DMS 273 (cell line): ENCODE results near the gene SLC39A9.
"Not testable (repeated sequence)": the region's sequence is repeated elsewhere in the genome, so short reads cannot be mapped to it uniquely, and the experiment has no call there.

Source experiments
- DNase-seq: peaks from one replicate; lab custom pipeline; 2025; ENCODE audit not compliant: unreplicated experiment; lab: John Stamatoyannopoulos, UW

SLC39A9 gene

GRCh38 chr14:69475194-69475818 is 76.8 kb downstream of the SLC39A9 start:
- DNase-seq: peak; percentile 83

GRCh38 chr14:69476824-69477450 is 78.4 kb downstream of the SLC39A9 start:
- peak; percentile 21 for DNase-seq

- not testable (repeated sequence) for DNase-seq
Measured at GRCh38 chr14:69478055-69478454, 79.6 kb downstream of the SLC39A9 start.

GRCh38 chr14:69479696-69480095 is 81.2 kb downstream of the SLC39A9 start:
- DNase-seq: no peak

- no peak for DNase-seq
Measured at GRCh38 chr14:69480136-69480535, 81.6 kb downstream of the SLC39A9 start.

DNA sequence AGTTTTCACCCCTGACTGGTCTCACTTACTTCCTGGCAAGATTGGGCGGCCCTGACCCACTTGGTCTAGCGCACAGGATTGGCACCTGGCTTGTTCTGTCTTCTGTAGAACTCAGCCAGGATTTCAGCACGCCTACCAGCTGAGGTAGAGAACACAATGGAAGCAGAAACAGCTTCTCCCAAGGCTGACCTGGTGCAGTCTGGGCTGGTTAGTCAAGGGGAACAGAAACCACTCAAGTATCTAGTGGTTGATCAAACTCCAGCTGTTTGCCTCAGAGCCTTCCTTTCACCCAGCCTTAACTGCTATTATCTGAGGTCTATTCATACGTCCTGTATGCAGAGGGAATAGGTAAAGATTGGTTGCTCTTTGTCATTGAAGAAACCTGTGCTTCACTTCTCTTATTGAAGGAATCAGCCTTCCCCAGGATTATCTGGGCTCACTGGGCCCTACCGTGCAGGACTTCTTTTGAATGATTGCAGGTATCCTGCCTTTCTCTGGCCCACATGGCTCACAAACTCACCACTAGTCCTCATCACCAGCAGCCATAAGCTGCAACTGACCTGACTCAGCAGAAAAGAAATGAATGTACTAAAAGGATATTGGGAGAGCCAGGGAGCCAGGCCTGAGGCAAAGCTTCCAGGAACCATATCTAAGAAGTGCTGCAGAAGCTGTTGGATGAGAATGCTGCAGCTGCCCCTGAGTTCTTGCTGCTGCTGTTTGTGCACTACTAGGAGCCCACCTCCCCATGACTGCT is 83.5 kb downstream of the SLC39A9 start:
- peak; percentile 20 for DNase-seq

DNA sequence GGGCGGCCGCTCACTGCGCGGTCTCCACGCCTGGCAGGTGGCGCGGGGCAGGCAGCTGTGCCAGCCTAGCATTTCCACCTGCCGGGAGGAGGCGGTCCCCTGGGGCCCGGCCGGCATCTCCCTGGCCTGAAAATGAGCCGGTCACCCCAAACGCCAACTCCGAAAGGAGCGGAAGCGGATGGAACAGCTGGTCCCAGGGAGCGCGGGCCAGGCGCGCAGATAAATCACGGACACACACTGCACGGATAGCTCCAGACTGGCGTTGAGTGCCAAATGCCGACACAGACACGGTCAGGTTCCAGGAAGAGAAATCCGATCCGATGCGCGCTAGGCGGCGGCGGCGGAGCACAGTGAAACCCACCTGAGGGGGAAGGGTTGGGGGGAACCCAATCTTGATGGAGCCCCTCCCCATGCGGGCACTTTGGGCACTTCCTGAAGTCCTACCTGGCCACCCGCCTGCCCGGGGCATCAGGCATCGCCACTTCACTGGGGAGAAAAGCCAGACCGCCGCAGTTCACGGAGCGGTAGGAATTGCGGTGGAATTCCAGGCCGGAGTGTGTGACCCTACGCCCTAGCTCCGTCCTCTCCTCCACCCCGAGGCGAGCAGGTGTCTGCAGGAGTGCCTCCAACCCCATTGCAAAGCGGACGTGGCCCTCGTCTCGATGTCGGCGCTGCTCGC is 85.4 kb downstream of the SLC39A9 start:
- peak; percentile 72 for DNase-seq

- peak; percentile 49 for DNase-seq
Measured at GRCh38 chr14:69484444-69485314, 86.2 kb downstream of the SLC39A9 start, which contains the start of gene PLEKHD1. PLEKHD1 (plus strand) TSS chr14:69484728; CDS start chr14:69484966, 238 bp downstream.

- DNase-seq: no peak
Measured at GRCh38 chr14:69485315-69485660, 86.8 kb downstream of the SLC39A9 start.

DNA sequence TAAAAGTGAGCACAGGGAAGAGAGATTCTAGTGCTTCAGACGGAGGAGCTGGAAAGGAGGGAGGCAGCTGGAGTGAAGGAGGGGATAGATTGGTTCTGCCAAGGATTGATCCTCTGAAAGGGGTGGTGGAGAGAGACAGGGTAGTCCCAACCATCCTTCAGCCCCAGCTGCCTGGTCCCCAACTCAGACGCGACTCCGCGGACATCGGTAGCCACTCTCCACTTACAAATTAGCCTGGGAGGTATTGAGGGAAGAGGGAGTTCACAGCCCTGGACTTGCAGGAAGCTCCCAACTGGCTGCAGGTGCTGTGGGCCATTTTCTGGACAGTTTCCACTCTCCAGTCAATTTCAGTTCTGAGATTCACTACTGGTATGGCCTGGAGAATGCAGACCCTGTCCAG is 87.2 kb downstream of the SLC39A9 start:
- DNase-seq: no peak

DNA sequence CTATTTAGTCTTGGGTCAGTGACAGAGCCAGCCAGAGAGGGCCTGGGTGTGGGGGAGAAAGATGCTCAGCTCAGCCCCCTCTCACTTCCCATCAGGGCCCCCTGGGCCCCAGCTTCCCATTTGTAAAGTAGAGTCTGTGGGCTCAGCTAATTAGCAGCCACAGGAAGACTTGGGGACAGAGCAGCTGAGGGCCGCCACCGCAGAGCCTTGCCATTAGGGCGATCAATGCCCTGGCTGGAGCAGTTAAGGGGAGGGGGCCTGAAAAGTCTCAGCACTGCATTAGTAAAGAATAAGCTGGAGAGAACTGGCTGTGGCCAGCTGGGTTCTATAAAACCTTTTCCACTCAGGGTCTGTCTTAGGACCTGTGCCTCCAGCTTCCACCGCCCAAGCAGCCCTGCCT is 88.7 kb downstream of the SLC39A9 start:
- DNase-seq: no peak

DNA sequence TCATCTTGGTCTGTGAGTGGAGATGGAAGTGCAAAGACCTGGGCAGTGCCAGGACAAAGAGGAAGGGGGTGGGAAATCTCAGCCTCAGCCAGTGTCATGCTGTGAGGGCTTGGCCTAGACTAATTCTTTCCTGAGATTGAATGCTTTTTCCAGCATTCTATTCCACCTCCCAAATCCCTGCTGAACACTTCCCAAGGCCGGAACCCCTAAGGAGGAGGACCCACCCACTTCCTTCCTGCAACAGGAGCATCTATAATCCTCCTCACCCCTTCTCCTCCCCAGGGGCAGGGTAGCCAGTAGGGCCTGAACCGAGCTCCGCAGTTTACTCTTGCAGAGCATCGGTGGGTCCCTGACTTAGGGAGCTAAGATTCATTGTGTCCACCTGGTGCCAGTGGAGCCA is 89.3 kb downstream of the SLC39A9 start:
- no peak for DNase-seq

DNA sequence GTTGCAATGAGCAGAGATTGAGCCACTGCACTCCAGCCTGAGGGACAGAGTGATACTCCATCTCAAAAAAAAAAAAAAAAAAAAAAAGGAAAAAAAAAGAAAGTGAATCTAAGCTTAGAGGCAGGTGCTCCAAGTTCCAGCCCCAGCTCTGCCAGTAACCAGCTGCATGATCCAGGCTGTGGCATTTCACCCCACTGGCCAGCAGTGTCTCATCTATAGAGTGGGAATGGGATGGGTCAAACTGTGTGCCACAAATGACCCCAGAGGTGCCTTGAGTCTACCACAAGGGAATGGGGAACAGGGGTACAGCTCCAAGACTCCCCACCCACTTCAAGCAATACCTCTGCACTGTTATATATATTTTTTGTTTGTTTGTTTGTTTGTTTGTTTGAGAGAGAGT is 91.0 kb downstream of the SLC39A9 start:
- no peak for DNase-seq

GRCh38 chr14:69490219-69490918 is 91.9 kb downstream of the SLC39A9 start:
- no peak for DNase-seq

DNA sequence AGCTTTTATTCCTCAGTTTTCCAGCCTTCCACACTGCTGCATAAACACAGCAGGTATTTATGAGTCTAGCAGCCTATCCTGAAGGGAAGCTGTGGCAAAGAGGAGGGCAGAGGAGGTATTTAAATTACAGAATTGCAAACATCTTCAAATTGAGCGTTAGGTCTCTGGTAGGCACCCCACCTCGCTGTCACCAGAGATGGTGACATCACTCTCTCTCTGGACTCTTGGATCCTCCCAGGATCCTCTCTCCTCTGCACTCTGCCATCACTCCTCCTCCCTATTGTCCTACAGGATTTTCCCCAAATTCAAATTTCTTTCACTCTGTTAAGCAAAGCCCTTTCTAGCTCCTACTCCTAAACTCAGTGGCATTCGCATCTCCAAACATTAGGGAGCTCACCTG is 92.7 kb downstream of the SLC39A9 start:
- DNase-seq: no peak

- no peak for DNase-seq
Measured at GRCh38 chr14:69493038-69493437, 94.5 kb downstream of the SLC39A9 start.

- peak; percentile 26 for DNase-seq
Measured at GRCh38 chr14:69493791-69494190, 95.3 kb downstream of the SLC39A9 start.

GRCh38 chr14:69495341-69495921 is 96.9 kb downstream of the SLC39A9 start:
- DNase-seq: peak; percentile 48

DNA sequence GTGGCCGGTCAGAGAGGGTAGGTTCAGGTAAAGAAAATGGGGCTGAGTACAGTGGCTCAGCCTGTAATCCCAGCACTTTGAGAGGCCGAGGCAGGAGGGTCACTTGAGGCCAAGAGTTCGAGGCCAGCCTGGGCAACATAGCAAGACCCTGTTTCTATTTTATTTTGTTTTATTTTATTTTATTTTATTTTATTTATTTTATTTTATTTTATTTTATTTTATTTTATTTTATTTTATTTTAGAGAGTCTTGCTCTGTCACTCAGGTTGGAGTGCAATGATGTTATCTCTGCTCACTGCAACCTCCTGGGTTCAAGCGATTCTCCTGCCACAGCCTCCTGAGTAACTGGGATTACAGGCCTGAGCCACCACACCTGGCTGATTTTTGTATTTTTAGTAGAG is 99.4 kb downstream of the SLC39A9 start:
- DNase-seq: not testable (repeated sequence)

- DNase-seq: not testable (repeated sequence)
Measured at GRCh38 chr14:69498286-69498685, 99.8 kb downstream of the SLC39A9 start.
